Right ventricle myocardium superior (tissue), 1 donor: ENCODE measurements around the gene AP4B1. TPM values are rescaled to one million over a fixed set of nuclear protein-coding genes. Genes with fewer than 3 reads are reported as not detected.

Experiments used
- total RNA-seq: library from RNA; stranded (reverse); fragmentation: NEBNext Ultra II Directional; extraction: Animal tissue kit (Norgen Biotek cat#: 25700); gene quantifications from one replicate; pipeline ENCODE4 v1.2.1, GENCODE V29; 2021
- donor health status: DM: no; HTN: yes; CAD: no; lungs with severe emphysema.

AP4B1 gene
- total RNA-seq, 1 donor from 2014 or later, result 11.4 TPM

Other genes starting within 250 kb of the AP4B1 start
- gene PHTF1, start 145.3 kb downstream of the AP4B1 start, total RNA-seq, result 6.5 TPM
- 9.6 TPM for gene RSBN1, start 92.3 kb downstream of the AP4B1 start, total RNA-seq
- 0.35 TPM for gene PTPN22, start 33.1 kb downstream of the AP4B1 start, total RNA-seq
- gene BCL2L15, start 17.2 kb downstream of the AP4B1 start, total RNA-seq, result not detected
- gene DCLRE1B, start 527 bp upstream of the AP4B1 start, total RNA-seq, result 2.2 TPM
- 52.4 TPM for gene HIPK1, start 24.5 kb upstream of the AP4B1 start, total RNA-seq
- gene OLFML3, start 74.7 kb upstream of the AP4B1 start, total RNA-seq, result 10.9 TPM
- not detected for gene SYT6, start 249.1 kb upstream of the AP4B1 start, total RNA-seq